RKO (cell line): Measurements from ENCODE around the gene NCL.
A peak's percentile ranks its signal among the peaks of the same experiment; 100 is the strongest.

Experiments used
- DNase-seq: peaks from one replicate; pipeline ENCODE4 v3.0.0-alpha.2; 2016; ENCODE audit warnings: low spot score

The NCL gene, protein sequence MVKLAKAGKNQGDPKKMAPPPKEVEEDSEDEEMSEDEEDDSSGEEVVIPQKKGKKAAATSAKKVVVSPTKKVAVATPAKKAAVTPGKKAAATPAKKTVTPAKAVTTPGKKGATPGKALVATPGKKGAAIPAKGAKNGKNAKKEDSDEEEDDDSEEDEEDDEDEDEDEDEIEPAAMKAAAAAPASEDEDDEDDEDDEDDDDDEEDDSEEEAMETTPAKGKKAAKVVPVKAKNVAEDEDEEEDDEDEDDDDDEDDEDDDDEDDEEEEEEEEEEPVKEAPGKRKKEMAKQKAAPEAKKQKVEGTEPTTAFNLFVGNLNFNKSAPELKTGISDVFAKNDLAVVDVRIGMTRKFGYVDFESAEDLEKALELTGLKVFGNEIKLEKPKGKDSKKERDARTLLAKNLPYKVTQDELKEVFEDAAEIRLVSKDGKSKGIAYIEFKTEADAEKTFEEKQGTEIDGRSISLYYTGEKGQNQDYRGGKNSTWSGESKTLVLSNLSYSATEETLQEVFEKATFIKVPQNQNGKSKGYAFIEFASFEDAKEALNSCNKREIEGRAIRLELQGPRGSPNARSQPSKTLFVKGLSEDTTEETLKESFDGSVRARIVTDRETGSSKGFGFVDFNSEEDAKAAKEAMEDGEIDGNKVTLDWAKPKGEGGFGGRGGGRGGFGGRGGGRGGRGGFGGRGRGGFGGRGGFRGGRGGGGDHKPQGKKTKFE

DNA sequence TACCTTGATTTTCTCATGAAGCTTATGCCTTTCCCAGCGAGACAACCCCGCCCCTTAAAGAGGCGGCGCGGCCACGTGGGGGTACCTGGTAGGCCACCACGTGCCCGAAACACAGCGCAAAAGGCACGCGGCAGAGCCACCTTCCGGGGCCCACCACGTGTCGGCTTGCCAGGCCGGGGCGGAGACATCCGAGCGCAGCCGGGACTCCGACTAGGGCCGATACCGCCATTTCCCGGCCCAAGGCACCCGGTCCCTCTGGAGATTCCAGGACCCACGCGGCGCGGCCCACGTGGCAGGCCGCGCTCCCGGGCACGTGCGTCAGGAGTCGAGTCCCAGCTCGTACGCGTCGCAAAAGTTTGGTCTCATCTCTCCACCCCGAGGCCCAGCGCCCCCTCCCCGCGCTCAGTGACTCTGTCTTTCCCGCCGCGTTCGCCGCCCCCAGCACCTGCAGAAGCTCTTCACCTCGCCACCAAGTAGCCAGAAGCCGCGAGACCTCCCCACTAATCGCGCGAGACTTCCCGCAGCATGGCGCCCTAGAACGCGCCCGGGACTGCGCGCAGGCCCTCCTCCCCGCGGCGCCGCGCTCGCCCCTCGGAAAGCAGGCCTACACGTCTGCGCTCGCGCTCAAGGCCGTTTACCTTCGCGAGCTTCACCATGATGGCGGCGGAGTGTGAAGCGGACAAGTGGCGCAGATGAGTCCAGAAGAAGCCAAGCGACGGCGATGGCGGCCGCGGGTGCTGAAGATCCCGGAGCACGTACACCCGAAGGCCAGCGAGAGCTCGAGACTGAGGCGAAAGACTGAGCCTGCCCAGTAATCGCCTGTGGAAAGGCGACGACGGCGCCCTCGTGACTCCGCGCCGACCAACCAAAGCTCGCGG is at the start of gene NCL:
Gene NCL (minus strand): TSS at position 787 of the 878 bp plus-strand sequence. CDS start 131 bp downstream, at position 656.
- DNase-seq, result peak; percentile 96

DNA sequence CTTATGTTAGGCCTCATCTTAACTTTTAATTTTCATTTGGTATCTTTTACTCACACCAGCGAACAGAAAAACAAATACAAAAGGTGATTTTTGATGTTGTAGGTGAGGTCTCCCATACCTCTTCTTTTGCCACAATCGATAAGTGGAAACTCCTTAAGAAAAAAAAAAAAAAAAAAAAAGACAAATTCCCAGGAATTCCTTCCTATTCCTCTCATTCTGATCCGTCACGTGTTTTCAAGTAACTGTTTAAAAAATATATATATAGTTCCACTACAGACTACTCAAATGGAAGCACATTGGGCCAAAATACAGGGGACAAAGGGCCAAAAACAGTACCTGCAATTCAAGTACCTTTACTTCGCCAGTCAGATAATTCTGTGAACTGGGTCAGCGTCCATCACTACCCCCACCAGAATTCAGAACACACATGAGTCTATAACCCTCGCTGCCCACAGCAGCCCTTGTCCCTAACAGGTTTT is 49.5 kb upstream of the NCL start:
- DNase-seq, result no peak

DNA sequence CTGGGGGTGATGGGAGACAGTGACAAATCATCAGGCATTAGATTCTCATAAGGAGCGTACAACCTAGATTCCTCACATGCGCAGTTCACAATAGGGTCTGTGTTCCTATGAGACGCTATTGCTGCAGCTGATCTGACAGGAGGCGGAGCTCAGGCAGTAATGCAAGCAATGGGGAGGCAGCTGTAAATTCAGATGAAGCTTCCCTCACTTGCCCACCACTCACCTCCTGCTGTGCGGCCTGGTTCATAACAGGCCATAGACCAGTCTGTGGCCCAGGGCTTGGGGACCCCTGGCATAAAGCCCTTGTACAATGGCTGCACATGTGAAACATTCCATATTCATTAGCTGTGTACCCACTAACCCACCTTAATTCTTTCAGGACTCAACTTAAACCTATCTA is 47.9 kb upstream of the NCL start:
- no peak for DNase-seq

DNA sequence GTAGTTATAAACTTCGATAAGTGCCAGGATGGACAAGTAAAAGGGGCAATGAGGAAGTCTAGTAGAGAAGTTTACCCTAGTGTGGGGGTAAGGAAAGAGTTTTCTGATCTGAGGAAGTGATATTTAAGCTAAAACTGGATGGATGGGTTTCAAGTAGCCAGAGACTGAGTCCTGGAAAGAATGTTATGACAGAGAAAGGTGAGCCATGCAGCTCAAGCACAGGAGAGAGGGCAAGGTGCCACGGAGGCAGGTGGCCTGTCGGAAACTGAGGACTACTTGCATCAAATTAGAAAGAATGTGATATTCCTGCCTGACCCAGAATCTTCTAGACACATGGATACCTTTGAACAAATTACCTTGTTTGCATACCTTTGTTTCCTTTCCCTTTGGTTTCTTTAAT is 39.5 kb upstream of the NCL start:
- DNase-seq, result no peak

DNA sequence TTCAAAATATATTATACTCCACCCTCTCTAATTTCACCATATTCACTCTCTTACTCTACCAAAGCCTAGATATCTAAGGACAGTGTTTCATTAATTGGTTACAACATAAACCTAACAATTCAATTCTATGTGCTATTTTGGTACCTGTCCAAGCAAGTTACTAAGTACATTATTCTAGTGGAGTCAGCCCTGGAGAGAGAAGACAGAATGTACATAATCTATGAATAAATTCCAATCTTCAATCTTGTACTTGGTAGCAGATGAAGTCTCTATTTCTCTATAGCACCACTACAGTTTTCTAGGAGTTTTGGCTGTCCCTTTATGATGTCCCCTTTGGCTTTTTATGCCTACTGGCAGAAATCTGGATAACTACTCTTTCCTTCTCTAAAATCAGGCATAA is 38.3 kb upstream of the NCL start:
- DNase-seq, result no peak

DNA sequence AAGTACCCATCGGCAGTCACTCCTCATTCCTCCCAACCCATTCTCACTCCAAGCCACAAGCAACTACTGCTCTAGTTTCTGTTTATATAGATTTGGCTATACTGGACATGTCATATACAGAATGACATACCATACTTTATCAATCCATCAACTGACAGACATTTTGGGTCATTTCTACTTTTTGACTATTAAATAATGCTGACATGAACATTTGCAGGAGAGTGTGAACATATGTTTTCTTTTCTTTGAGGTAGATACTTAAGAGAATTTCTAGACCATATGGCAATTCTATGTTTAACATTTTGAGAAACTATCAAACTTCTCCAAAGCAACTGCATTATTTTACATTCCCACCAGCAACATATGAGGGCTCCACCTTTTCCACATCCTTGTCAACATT is 33.4 kb upstream of the NCL start:
- DNase-seq, result no peak

DNA sequence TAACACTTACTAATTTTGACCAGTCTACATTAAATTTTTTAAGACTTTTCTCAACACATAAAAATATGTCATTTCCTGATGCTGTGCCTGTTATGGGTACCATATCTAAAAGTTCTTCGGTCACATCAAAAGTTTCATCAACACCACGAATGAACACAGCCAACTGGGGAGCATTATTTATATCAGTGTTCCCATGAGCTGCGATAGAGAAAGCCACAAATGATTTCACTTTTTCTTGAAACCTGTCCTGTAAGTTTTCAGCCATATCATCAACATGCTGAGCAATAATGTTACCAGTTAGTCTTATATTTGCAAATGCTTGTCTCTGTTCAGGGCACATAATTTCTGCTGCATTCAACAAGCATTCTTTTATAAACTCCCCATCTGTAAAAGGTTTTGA is 30.4 kb upstream of the NCL start:
- no peak for DNase-seq

DNA sequence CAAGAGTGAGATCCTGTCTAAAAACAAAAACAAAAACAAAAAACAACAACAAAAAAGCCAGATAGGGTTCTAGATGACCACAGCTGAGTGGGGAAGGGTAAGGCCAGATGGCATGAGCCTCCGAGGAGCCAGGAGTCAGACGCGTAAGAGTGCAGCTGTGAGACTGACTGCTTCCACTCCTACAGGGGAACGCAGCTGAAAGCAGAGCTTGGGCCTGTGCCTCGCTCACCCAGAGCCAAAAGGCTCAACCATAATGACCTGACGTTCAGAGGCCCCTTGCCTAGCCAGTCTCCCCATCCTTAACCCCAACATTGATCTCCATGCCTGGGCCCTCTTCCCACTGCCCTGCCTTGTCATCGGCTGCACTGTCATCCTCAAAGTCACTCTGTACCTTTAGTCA is 26.5 kb upstream of the NCL start:
- DNase-seq, result no peak

DNA sequence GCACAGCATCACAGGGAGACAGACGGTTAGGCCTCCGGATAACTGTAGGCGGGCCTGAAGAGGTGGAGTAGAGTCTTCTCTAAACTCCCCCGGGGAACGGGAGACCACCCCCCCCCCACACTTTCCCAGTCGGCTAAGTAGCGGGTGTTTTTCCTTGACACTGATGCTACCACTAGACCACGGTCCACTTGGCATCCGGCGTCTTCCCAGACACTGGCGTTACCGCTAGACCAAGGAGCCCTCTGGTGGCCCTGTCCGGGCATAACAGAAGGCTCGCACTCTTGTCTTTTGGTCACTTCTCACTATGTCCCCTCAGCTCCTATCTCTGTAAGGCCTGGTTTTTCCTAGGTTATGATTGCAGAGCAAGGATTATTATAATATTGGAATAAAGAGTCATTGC is 25.7 kb upstream of the NCL start:
- no peak for DNase-seq

DNA sequence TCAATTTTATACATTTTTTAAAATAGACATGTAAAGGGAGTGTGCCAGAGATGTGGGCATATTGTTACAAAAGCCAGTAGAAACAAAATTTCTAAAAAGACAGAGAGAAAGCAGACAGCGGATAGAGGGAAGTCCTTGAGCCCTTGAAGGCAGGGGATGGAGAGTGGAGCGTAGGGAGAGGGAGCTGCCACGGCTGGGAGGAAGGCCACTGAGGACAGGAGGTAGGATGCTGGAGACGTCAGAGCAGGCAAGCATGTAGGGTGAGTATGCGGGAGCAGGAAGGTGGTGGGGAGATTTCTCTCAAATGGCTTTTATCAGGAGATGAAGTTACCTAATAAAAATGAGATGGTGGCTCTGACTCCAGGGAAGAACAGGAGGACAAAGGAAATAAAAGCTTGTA is 24.0 kb upstream of the NCL start:
- DNase-seq, result no peak

DNA sequence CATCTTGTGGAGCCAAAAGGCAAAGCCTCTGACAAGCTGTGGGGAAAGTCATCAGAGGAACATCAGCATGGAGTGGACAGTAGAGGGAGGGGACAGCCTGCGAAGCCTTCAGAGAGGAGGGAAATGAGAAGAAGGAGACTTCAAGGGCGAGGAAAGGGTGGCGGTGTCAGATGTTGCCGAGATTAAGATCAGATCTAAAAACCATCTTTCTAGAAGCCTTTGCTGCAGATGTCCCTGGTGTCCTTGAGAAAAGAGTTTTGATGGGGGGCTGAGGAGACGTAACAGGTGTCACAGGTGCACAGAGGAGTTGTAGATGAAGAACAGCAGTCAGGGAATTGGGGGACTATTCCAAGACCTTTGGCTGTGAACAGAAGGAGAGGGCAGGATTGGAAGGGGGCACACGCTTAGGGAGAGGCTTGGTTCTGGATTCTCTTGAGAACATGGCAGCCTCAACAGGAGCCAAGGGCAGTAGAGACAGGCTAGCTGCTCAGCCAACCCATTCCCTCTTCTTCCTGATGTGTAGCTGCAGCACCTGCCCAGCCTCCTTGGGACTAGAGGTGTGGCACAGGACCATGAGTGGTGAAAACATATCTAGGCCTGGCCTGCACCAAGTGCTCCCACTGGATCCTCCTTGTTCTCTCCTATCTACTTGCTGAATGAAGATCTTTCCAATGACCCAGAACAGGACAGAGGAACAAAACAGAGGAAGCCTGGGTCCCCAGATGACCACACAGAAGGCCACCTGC is 22.7 kb upstream of the NCL start:
- no peak for DNase-seq

DNA sequence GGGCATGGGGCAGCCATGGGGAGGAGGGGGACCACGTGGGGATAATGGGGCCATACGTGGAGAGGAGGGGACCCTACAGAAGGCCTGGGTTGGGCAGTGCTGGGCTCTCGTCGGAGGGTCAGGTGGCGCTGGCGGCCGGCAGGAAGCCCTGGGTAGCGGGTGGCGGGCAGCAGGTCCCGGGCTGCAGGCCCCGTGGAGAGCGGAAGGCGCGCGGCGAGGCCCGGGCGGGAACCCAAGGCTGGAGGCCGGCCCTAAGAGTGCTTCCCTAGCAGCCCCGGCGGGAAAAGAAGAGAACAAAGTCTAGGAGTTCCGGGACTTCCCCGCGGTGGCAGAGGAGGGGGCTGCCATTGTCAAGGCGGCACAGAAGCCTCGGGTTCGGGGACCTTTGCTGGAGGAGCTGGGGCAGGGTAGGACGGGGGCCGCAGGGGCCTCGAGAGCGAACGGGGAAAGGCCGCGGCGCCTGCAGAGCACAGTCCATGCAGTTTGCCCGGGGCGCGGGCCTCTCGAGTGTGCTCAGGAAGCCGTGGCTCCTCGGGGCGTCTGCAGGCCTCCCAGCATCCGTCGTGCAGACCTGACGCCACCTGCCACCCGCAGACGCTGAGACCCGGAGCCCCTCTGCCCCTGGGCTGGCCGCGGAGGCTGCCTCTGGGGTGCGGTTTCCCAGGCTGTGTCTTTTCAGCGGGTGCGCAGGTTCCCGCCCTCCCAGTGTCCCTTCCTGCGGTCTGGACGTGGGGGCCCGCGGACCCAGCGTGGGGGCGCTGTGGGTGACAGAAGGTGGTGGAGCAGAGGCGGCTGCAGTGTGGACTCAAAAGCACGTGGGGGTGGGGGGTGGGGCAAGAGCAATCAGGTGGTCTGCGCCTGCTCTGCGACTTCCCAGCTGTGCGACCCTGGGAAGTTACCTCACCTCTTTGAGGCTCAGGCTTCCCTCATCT is 19.4 kb upstream of the NCL start:
- DNase-seq, result no peak

DNA sequence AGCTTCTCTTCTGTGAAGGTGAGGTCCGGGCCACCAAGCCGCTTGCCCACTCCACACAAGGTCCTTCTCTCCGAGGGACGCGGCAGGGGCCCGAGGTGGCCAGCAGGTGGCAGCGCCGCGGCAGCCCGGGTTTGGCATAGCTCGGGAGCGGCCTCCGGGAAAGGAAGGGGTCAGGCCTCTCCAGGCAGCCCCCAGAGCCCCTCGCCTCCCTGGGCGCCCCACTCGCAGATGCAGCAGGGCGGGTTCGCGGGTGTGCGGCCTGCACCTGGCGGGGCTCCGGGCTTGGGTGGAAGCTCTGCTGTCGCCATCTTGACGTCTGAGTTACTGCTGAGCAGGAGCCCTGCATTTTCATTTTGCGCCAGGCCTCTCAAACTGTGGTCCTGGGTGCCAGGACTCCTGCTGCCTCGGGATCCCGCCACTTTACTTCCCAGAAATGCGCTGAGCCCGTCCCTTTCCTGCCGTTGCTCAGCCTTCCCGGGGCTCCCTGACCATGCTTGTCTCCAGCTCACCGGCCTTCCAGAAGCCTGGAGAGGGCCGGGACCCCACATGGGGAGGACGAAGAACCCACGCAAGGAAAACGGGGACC is 18.6 kb upstream of the NCL start:
- DNase-seq, result no peak

DNA sequence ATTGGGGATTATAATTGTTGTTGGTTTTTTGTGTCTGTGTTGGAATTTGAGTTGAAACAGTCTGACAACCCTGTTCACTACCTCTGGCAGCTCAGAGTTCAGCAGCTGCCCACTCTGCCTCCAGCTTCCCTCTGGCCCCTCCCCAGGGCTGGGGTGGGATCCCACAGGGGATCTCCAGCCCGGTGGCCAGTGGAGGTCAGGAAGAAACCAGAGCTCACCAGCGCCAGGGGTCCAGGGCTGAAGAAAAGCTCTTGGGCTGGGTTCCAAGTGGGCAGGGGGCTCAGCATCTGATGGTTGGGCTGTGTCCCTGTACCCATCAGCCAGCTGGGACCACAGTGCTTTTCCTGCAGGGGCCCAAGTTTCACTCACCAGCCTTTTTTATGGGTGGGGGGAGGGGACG is 16.5 kb upstream of the NCL start:
- DNase-seq, result no peak

DNA sequence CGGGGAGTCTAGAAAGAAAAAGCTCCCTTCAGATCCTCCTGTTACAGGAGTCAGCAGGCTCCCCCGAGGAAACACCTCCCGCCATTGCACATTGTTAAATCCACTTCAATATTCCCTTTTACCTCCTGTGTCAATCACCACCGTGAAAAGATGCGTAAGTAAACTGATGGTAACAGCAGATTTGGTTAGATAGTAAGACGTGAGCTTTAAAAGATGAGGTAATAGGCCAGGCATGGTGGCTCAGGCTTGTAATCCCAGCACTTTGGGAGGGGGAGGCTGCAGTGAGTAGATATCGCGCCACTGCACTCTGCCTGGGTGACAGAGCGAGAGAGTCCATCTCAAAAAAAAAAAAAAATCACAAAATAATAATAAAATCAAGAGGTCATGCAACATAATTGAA is 15.2 kb upstream of the NCL start:
- no peak for DNase-seq

DNA sequence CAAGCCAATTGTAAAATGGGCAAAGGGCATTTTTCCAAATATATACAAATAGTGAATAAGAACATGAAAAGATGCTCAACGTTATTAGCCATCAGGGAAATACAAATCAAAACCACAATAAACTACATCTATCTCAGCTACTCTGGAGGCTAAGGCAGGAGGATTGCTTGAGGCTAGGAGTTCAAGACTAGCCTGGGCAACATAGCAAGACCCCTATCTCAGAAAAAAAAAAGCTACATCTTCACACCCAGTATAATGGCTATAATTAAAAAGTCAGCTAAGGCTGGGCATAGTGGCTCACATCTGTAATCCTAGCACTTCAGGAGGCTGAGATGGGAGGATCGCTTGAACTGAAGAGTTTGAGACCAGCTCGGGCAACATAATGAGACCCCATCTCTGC is 12.6 kb upstream of the NCL start:
- DNase-seq, result no peak

DNA sequence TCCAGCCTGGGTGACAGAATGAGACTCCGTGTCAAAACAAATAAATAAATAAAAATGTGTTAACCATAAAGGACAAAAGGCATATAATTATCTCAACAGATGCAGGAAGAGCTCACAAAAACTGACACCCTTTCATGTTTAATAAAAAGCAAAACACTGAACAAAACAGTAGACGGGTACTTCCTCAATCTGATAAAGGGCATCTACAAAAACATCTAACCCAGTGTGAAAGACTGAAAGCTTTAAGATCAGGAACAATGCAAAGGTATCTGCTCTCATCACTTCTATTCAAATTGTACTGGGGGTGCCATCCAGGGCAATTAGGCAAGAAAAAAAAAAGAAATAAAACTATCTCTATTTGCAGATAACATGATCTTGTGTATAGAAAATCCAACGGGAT is 11.7 kb upstream of the NCL start:
- DNase-seq, result no peak

DNA sequence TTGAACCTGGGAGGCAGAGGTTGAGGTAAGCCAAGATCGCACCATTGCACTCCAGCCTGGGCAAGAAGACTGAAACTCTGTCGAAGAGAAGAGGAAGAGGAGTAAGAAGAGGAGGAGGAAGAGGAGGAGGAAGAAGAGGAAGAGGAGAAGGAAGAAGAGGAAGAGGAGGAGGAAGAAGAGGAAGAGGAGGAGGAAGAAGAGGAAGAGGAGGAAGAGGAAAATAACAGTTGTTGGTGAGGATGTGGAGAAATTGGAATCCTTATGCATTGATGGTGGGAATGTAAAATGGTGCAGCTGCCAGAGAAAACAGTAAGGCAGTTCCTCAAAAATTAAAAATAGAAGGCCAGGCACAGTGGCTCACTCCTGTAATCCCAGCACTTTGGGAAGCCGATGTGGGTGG is 8.5 kb upstream of the NCL start:
- DNase-seq, result no peak

DNA sequence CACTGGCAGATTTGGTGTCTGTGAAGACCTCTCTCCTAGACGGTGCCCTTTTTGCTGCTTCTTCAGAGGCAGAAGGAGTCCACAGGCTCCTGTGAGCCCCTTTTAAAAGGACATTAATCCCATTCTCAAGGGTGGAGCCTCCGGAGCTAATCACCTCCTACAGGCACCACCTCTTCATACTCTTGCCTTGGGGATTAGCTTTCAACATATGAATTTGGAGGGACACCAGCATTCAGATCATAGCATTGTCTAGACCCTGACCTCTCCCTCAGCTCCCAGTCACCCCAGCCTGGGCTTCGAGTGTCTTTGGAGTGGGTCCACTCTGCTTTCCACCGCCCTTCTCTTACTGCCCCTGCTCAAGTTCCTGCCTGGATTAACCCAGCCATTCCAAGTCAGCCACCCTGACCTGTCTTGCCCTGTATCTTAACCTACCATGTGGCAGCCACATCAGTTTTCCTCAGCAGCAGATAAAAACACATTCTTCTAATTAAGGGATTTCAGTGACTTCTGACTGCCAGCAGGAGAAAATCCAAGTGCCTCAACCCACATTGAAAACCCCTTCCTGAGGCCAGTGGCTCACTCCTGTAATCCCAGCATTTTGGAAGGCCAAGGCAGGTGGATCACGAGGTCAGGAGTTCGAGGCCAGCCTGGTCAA is 6.1 kb upstream of the NCL start:
- no peak for DNase-seq

DNA sequence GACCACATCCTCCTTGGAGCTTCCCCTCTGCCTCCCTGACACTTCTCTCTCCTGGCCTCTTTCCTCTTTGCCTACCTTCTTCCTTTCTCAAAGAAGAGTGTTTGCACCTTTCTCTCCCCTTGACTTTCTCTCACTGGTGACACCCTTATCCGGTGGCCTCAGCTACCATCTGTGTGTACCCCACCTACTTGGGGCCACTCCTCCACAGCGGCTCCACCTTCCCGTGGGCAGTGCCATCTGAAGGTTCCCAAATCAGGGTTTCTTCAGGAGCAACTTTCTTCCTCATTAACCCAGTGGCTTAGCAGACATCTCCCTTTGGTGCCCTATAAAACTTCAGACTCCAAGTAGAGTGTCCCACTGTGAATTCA is 5.3 kb upstream of the NCL start:
- DNase-seq, result no peak
